Liver (tissue), 9 donors: Measurements from ENCODE around the gene NRROS. TPM values are rescaled to one million over a fixed set of nuclear protein-coding genes. Genes with fewer than 3 reads are reported as not detected.

Experiments
- DNase-seq: peaks from one replicate; pipeline ENCODE4 v3.0.0-alpha.2; 2017; ENCODE audit warnings: low spot score
- H3K27ac ChIP-seq, 2 donors: one replicate each; pipeline ENCODE4 v1.7.0; 2013; ENCODE audit warnings: inconsistent platforms in 2 of 2, low read length in 2 of 2, control low read depth in 1 of 2, low read depth in 1 of 2, mild to moderate bottlenecking in 1 of 2
- H3K27me3 ChIP-seq, 4 donors: one replicate each; pipeline versions ENCODE4 v1.6.1 to v1.7.0; 2013; ENCODE audit warnings: low read length in 3 of 4, inconsistent platforms in 1 of 4, mild to moderate bottlenecking in 1 of 4, moderate library complexity in 1 of 4; ENCODE audit not compliant: control insufficient read depth in 4 of 4, insufficient read depth in 4 of 4
- H3K36me3 ChIP-seq, 4 donors: one replicate each; pipeline versions ENCODE4 v1.6.1 to v1.7.0; 2013; ENCODE audit warnings: low read length in 3 of 4, mild to moderate bottlenecking in 3 of 4, low read depth in 1 of 4, moderate library complexity in 1 of 4; ENCODE audit not compliant: control insufficient read depth in 4 of 4, insufficient read depth in 3 of 4
- H3K4me1 ChIP-seq, 4 donors: one replicate each; pipeline versions ENCODE4 v1.6.1 to v1.7.0; 2013; ENCODE audit warnings: low read length in 3 of 4, mild to moderate bottlenecking in 3 of 4, moderate library complexity in 1 of 4; ENCODE audit not compliant: control insufficient read depth in 4 of 4, insufficient read depth in 4 of 4
- H3K4me3 ChIP-seq, 3 donors: one replicate each; pipeline versions ENCODE4 v1.6.1 to v1.7.0; 2013; ENCODE audit warnings: low read length in 3 of 3, control low read depth in 1 of 3, low read depth in 1 of 3, mild to moderate bottlenecking in 1 of 3
- H3K9ac ChIP-seq, 2 donors: one replicate each; pipeline ENCODE4 v1.7.0; 2013; ENCODE audit warnings: low read length in 2 of 2, mild to moderate bottlenecking in 2 of 2, moderate library complexity in 2 of 2, control low read depth in 1 of 2, low read depth in 1 of 2
- H3K9me3 ChIP-seq, 4 donors: one replicate each; pipeline versions ENCODE4 v1.6.1 to v1.7.0; 2013; ENCODE audit warnings: low read length in 3 of 4; ENCODE audit not compliant: control insufficient read depth in 4 of 4
- ATF3 ChIP-seq: IDR thresholded peaks from 2 replicates; pipeline ENCODE4 v1.6.1; 2016; ENCODE audit warnings: antibody characterized with exemption
- CTCF ChIP-seq: fragments of 150-350 bp; IDR thresholded peaks from 2 replicates; pipeline ENCODE4 v1.5.1; 2017; ENCODE audit warnings: improper control_type of control experiment, low read depth, low read length; ENCODE audit not compliant: missing input control
- EGR1 ChIP-seq, 2 donors: IDR thresholded peaks; 2 replicates each; pipeline ENCODE4 v1.6.1; 2016 to 2018; ENCODE audit warnings: antibody characterized with exemption in 2 of 2, low read depth in 2 of 2
- FOXA1 ChIP-seq: IDR thresholded peaks from 2 replicates; pipeline ENCODE4 v1.6.1; 2016; ENCODE audit warnings: antibody characterized with exemption
- FOXA2 ChIP-seq: IDR thresholded peaks from 2 replicates; pipeline ENCODE4 v1.6.1; 2016; ENCODE audit warnings: antibody characterized with exemption
- GABPA ChIP-seq, 2 donors: IDR thresholded peaks in 1 of 2; conservative IDR thresholded peaks in 1 of 2; 2 replicates each; pipeline ENCODE4 v1.6.1; 2016; ENCODE audit warnings: antibody characterized with exemption in 2 of 2, mild to moderate bottlenecking in 1 of 2, moderate library complexity in 1 of 2
- HNF4A ChIP-seq, 2 donors: conservative IDR thresholded peaks; 2 replicates each; pipeline ENCODE4 v1.6.1; 2016; ENCODE audit warnings: antibody characterized with exemption in 2 of 2, mild to moderate bottlenecking in 2 of 2
- HNF4G ChIP-seq: IDR thresholded peaks from 2 replicates; pipeline ENCODE4 v1.6.1; 2016; ENCODE audit warnings: antibody characterized with exemption
- JUND ChIP-seq, 2 donors: IDR thresholded peaks; 2 replicates each; pipeline ENCODE4 v1.6.1; 2016; ENCODE audit warnings: antibody characterized with exemption in 2 of 2
- MAX ChIP-seq: IDR thresholded peaks from 2 replicates; pipeline ENCODE4 v1.6.1; 2016; ENCODE audit warnings: antibody characterized with exemption
- NR2F2 ChIP-seq: IDR thresholded peaks from 2 replicates; pipeline ENCODE4 v1.6.1; 2016; ENCODE audit warnings: antibody characterized with exemption
- RAD21 ChIP-seq, 2 donors: IDR thresholded peaks; 2 replicates each; pipeline ENCODE4 v1.6.1; 2016; ENCODE audit warnings: antibody characterized with exemption in 2 of 2, mild to moderate bottlenecking in 2 of 2
- RXRA ChIP-seq, 2 donors: IDR thresholded peaks; 2 replicates each; pipeline ENCODE4 v1.6.1; 2017 to 2018; ENCODE audit warnings: antibody characterized with exemption in 2 of 2, mild to moderate bottlenecking in 1 of 2
- SP1 ChIP-seq: IDR thresholded peaks from 2 replicates; pipeline ENCODE4 v1.6.1; 2018; ENCODE audit warnings: antibody characterized with exemption, mild to moderate bottlenecking
- TAF1 ChIP-seq: conservative IDR thresholded peaks from 2 replicates; pipeline ENCODE4 v1.6.1; 2016; ENCODE audit warnings: antibody characterized with exemption, mild to moderate bottlenecking
- YY1 ChIP-seq: IDR thresholded peaks from 2 replicates; pipeline ENCODE4 v1.6.1; 2016; ENCODE audit warnings: antibody characterized with exemption, mild to moderate bottlenecking
- ZBTB33 ChIP-seq: IDR thresholded peaks from 2 replicates; pipeline ENCODE4 v1.6.1; 2016; ENCODE audit warnings: antibody characterized with exemption
- WGBS: extraction: QIAGEN DNeasy Blood & Tissue Kit; methylation state at CpG from one replicate; pipeline ENCODE4 v1.1.7; 2013; 5-methylcytosine and 5-hydroxymethylcytosine counted together
- polyA plus RNA-seq, 2 donors: library from polyadenylated mRNA; stranded (reverse) in 1 of 2; unstranded in 1 of 2; fragments of 200-250 nt in 1 of 2; fragments of >200 nt in 1 of 2; fragmentation: Nextera tagmentation in 1 of 2; extraction: Ambion mirVana in 1 of 2; gene quantifications; one replicate each; pipeline versions ENCODE4 v1.2.1 to v1.2.3, GENCODE V29; 2013 to 2015
- total RNA-seq, 2 donors: library from RNA; depleted of rRNA; stranded (reverse); fragments of >200 nt; gene quantifications; one replicate each; pipeline ENCODE4 v1.2.3, GENCODE V29; 2014
- donor health status: healthy.
- donor health status: healthy.
- donor health status: healthy.
- donor health status: healthy.
- donor health status: healthy.

NRROS gene
- total and polyA plus RNA-seq, 4 donors: 0.82 to 9.2 (median 3.0) TPM

- TF ChIP-seq CTCF (no peak), FOXA1 (no peak), RAD21 (IDR thresholded peaks at IDR 0.05) (no peak), HNF4A (conservative IDR thresholded peaks at IDR 0.05) (no peak), ZBTB33 (no peak), ATF3 (no peak), SP1 (no peak), EGR1 (IDR thresholded peaks at IDR 0.05; ENCODE audit: low read depth in 2 of 2) (no peak), YY1 (no peak), RXRA (IDR thresholded peaks at IDR 0.05) (no peak), FOXA2 (no peak), MAX (no peak), GABPA (IDR thresholded peaks at IDR 0.05 in 1 of 2, conservative IDR thresholded peaks at IDR 0.05 in 1 of 2) (no peak)
- Histone ChIP-seq H3K27me3 (no peaks in the 10 kb centered on the region), H3K4me1 (peaks cover 0 to 1% (median 0%) of the 10 kb centered on the region in 4 donors), H3K27ac (no peak overlapping the region), H3K4me3 (no peak overlapping the region), H3K9ac (no peak overlapping the region), H3K9me3 (no peaks in the 10 kb centered on the region), H3K36me3 (no peaks in the 10 kb centered on the region)
- WGBS: 91% methylated on average over 17 of the region's 17 CpGs
- DNase-seq: no peak
Observed at GRCh38 chr3:196646666-196647216, 7.2 kb downstream of the NRROS start.

GRCh38 chr3:196650740-196651311 lies 11.3 kb downstream of the NRROS start:
- Histone ChIP-seq H3K4me1 (peaks cover 0 to 4% (median 0%) of the 10 kb centered on the region in 4 donors), H3K4me3 (no peak overlapping the region)

GRCh38 chr3:196651819-196652218 lies 12.3 kb downstream of the NRROS start:
- Histone ChIP-seq H3K9ac (no peak overlapping the region), H3K36me3 (no peaks in the 10 kb centered on the region), H3K27ac (no peak overlapping the region), H3K27me3 (no peaks in the 10 kb centered on the region), H3K4me1 (peaks cover 0 to 4% (median 0%) of the 10 kb centered on the region in 4 donors), H3K4me3 (no peak overlapping the region), H3K9me3 (no peaks in the 10 kb centered on the region)
- DNase-seq: no peak
- 95% methylated on average over 3 of the region's 3 CpGs for WGBS
- TF ChIP-seq HNF4G (no peak), YY1 (no peak), SP1 (no peak), TAF1 (no peak), NR2F2 (no peak), ATF3 (no peak), CTCF (no peak), ZBTB33 (no peak), EGR1 (IDR thresholded peaks at IDR 0.05; ENCODE audit: low read depth in 2 of 2) (no peak), MAX (no peak)

More at GRCh38 chr3:196650740-196651311, 11.3 kb downstream of the NRROS start:
- TF ChIP-seq FOXA1: no peak
- peak; percentile 68 to 74 for TF ChIP-seq JUND (IDR thresholded peaks at IDR 0.05)
- no peak overlapping the region for H3K9ac ChIP-seq
- 47% methylated on average over 6 of the region's 6 CpGs for WGBS
- no peak for DNase-seq
- no peaks in the 10 kb centered on the region for H3K9me3 ChIP-seq
- H3K36me3 ChIP-seq: no peaks in the 10 kb centered on the region
- H3K27me3 ChIP-seq: no peaks in the 10 kb centered on the region
- H3K27ac ChIP-seq: no peak overlapping the region
